HG03342 (cell line): ENCODE results near the gene DNAJA1.

ENCODE experiments used
- ATAC-seq: cut with Tn5 transposase; IDR thresholded peaks from one replicate; pipeline ENCODE4 v1.9.1; 2021; ENCODE audit warnings: mild to moderate bottlenecking, moderate library complexity; ENCODE audit not compliant: unreplicated experiment

DNAJA1 gene

DNA sequence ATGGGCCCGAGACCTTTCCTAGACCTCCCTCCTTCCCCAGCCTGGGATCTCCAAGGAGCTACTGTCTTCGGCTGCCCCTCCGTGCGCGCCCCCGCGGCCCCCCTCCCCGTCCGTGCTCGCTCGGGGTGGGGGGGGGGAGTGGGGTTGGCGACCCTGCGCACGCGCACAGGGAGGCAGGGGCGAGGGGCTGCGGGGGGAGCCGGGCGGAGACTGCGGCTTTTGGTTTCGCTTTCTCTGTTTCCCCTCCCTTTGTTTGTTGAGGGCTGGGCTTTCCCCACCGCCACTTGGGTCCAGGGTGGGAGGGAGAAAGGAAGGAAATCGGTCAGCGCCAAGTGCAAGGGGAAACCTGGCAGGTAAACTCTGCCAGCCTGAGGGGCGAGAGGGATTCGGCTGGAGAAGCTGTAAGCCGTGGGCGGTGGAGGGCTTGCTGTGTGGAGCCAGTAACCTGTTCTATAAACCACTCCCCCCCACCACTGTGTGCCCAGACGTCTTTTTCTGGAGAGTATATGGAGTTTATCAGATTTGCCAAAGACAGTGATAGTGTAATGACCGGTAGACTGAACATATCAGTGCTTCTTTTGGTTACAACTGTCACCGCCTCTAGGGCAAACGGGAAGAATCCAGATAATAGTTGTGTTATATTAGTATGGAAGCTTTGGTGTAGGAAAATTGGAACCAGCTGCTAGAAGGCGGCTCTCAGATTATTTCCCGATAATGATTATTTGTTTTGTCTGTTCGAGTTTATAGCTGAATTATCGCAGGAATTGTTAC is 684 bp downstream of the DNAJA1 start:
- ATAC-seq: peak; percentile 29

DNA sequence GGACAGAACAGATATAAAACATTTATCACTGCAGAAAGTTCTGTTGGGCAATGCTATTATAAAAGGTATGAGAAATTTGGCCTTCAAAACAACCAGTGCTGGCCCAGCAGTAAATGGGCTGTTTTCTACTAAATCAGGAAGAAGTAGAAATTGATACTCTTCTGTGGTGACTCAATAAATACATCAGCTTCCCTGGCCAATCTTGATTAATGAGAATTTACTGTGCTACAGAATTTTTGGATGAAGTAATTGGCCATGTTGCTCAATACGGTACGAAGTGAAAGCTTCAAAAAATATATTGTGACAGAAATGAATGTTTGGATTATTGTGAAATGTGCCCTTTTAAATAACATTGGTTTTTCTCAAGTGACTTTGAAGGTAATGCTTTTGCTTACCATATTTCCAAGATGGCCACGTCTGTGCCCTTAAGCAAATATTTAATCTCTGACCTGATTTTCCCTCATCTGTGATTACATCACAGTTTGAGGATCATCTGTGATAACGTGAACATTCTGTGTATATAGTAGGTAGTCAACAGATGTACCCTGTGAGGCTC is 4.2 kb downstream of the DNAJA1 start:
- ATAC-seq: no peak

DNA sequence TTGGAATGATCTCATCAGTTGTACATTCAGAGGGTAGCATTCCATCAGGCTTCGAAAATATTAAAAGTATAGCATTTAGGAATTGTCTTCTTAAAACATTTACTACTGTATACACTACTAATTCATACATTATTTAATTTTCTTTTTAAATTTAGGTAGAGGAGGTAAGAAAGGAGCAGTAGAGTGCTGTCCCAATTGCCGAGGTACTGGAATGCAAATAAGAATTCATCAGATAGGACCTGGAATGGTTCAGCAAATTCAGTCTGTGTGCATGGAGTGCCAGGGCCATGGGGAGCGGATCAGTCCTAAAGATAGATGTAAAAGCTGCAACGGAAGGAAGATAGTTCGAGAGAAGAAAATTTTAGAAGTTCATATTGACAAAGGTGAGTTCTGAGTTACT is 5.2 kb downstream of the DNAJA1 start:
- ATAC-seq: no peak

DNA sequence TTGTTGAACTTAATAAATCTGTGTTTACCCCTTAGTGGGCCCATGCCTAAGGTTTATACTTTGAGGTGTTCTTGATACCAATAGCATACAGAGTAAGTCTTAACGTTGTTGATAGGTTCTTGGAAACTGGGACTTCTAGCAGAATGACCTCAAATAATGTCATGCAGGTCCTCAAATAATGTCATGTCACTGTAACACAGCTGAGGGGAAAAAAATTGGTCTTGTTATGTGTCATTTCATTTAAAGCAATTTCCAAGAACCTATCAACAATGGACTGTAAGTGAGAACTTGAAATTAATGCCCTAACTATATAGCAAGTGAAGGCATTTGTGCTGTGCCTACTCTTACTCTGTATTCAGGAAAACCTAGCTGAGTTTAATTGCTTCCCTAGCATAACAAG is 7.2 kb downstream of the DNAJA1 start:
- no peak for ATAC-seq

DNA sequence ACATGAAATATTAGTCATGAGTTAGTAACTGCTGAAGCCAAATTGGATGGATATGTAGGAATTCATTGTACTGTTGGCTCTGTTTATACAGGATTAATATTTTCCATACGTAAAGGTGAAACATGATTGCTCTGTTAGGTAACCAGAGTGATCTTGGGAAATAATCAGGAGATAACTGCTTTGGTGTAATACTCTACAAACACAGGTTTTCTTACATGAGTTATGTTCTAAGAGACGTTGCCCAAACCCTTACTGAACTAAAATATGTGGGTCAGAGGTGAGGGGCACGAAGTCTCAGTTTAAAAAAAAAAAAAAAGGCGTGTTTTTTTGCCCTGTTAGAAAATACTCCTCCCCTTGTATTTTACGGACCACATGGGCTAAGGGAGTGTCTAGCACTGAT is 7.8 kb downstream of the DNAJA1 start:
- ATAC-seq: no peak

DNA sequence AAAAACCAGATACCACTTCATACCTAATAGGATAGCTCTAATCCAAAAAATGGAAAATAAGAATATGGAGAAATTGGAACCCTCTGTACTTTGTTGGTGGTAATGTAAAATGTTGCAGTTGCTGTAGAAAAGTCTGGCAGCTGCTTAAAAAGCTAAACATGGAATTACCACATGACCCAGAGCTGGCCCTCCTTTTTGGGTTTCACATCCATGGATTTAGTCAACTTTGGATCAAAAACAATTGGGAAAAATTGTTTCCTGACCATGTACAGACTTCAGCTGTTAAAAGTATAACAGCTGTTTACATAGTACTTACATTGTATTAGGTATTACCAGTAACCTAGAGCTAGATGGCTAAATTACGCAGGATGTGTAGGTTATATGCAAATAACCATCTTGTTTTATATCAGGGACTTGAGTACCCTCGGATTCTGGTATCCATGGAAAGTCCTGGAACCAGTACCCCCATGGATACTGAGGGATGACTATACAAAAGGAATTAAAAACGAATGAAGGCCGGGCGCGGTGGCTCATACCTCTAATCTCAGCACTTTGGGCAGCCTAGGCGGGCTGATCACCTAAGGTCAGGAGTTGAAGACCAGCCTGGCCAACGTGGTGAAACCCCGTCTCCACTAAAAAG is 15.8 kb downstream of the DNAJA1 start:
- no peak for ATAC-seq

DNA sequence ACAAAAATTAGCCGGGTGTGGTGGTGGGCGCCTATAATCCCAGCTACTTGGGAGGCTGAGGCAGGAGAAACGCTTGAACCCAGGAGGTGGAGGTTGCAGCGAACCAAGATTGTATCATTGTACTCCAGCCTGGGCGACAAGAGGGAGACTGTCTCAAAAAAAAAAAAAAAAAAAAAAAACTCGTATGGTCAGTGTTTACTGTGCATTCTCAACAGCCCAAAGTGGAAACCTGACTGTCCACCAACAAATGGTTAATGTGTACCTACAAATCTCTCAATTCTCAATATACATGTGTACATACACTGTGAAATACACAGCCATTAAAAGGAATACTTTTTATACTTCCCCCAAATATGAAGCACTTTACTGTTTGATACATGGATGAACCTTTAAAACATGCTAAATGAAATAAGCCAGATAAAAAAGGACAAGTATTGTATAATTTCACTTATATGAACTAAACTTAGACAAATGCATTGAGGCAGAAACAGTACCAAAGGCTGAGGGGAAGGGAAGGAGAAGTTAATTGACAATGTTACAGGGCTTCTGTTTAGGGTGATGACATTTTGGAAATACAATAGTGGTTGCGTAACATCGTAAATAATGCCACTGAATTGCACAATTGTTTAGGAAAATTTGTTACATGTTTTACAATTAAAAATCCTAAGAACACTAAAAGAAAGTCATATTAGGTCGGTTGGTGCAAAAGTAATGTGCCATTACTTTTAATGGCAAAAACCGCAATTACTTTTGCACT is 16.5 kb downstream of the DNAJA1 start:
- ATAC-seq: no peak

DNA sequence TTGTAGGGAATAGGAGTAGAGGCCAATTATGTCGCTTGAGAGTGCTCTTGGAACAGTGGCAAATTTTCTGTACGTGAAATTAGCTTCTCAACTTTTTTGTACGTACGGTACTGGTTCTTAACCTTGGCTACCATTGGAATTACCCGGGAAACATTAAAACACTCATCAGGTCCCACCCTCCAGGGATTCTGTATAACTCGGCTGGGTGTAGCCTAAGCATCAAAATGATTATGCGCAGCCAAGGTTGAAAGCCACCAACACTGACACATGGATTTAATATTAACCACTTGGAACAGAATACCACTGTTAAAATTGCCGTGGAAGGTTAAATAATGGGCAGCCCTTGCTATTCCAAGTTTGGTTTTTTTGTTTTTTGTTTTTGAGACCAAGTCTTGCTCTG is 17.4 kb downstream of the DNAJA1 start:
- no peak for ATAC-seq

DNA sequence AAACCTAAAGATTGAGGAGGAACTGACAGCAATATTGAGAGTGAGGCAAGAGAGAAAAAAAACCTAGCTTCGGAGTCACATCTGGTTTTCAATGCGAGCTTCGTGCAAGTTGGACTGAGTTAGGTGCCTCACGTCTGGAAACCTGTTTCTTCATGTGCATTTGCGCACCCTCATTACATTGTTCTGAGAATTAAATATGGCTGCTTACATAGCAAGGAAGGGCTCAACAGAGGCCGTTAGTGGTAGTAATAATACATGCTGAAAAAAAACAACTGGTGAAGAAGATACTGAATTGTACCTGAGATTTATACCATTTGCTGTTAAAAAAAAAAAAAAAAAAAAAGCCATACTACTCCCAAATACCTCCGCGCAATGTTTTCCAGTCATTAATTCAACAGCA is 18.6 kb downstream of the DNAJA1 start:
- ATAC-seq: no peak

DNA sequence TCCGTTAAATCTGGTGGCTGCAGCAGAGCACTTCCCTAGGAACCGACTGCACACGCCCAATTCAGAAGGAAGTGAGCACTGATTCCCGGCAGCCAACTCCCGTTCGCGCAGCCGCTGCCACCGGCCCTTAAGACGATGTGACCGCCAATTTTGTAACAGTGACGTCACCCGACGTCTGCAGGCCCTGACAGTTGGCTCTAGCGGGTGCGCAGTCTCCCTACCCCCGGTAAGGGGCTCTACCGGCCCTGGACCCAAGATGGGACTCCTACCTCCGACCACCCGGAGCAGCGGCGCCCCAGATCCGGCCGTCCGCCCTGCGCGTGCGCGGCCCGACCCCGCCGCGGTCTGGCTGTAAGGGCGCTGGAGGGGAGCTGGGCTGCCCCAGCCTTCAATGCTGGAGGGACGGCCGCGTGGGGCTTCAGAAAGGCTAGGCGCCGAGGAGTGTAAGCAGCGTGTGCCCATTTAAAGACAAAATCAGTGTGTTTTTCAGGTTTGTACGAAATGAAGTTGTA is 19.1 kb downstream of the DNAJA1 start:
- ATAC-seq: peak; percentile 84

DNA sequence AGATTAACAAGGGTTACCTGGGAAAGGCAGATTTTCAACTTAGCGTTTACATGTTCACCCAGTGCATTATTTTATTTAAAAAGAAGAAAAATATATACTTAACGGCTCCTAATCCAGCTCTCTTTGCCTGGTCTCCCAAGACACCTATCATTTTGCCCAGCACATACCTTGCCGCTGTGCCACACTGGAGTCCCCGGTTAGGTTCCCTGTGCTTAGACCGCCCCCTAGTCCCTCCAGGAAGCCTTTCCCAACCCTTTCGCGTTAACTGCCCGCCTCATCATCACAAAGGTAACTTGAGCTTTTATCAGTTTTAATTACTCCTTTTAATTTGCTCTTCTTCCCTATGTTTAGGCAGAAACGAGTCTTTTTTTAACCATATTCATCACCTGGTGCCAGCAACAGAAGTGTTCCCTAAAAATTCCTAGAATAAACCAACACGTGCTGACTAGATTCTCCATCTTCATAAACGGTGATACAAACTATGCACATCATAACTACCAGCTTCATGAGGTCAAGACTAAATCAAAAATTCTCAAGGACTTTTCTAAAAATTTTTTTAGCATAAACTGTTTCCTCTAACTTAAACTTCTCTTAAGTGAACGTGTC is 19.7 kb downstream of the DNAJA1 start:
- ATAC-seq: no peak

DNA sequence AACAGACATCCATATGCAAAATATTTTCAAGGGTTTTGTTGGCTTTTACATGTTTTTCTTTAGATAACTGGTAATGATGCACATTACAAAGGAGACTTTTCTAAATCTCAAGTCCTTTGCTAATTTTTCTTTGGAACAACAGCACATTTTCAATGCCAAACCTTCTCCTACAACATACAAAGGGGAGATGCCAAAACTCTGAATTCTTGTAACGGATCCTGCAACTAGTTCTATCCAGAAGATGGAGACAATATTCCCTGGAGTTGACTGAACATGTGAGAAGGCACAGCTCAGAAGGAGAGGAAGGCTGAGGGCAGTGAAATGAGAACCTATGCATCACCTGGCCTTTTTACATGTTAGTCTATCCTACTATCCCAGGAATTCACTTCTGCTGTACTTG is 21.0 kb downstream of the DNAJA1 start:
- ATAC-seq: no peak

DNA sequence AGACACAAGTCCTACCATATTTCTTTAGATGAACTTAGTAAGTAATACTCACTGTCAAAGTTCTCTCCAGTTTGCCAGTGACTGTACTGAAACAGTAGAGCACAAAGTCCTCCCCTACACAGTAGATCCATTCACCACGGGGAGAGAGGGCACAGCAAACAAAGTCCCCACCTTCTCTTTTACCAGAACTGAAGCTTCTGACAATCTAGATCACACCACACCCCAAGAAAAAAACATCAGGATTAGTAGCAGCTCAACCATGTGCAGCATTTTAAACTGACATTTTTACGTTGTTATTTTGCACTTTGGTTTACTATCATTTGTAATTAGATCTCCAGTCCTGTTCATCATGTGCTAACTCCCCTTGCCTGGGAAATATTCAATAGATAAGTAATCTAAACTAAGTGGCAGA is 23.0 kb downstream of the DNAJA1 start:
- ATAC-seq: no peak

DNA sequence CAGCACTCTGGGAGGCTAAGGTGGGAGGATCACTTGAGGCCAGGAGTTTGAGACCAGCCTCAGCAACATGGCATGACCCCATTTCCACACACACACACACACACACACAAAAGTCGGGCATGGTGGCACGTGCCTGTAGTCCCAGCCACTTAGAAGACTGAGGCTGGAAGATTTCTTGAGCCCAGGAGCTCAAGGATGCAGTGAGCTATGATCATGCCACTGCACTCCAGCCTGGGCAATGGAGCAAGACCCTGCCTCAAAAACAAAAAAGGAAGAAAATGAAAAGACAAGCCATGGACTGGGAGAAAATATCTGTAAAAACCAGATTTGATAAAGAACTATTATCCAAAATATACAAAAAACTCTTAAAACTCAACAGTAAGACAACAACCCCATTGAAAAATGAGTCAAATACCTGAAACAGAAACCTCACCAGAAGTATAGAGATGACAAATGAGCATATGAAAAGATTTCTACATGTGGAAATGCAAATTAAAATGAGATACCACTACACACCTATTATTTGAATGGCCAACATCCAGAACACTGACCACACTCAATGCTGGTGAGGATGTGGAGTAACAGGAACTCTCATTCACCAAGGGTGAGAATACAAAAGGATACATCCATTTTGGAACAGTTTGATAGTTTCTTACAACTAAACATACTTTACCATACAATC is 24.7 kb downstream of the DNAJA1 start:
- ATAC-seq: peak; percentile 63

DNA sequence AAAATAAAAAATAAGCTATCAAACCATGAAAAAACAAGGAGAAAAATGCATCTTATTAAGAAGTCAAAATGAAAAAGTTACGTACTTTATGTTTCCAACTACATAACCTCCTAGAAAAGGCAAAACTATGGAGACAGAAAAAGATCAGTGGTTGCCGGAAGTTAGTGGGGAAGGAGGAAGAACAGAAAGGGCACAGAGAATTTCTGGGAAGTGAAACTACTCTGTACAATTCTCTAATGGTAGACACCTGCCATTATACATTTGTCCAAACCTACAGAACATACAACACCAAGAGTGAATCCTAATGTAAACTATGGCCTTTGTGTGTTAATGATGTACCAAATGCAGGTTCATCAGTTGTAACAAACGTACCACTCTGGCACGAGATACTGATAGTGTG is 26.1 kb downstream of the DNAJA1 start:
- no peak for ATAC-seq

DNA sequence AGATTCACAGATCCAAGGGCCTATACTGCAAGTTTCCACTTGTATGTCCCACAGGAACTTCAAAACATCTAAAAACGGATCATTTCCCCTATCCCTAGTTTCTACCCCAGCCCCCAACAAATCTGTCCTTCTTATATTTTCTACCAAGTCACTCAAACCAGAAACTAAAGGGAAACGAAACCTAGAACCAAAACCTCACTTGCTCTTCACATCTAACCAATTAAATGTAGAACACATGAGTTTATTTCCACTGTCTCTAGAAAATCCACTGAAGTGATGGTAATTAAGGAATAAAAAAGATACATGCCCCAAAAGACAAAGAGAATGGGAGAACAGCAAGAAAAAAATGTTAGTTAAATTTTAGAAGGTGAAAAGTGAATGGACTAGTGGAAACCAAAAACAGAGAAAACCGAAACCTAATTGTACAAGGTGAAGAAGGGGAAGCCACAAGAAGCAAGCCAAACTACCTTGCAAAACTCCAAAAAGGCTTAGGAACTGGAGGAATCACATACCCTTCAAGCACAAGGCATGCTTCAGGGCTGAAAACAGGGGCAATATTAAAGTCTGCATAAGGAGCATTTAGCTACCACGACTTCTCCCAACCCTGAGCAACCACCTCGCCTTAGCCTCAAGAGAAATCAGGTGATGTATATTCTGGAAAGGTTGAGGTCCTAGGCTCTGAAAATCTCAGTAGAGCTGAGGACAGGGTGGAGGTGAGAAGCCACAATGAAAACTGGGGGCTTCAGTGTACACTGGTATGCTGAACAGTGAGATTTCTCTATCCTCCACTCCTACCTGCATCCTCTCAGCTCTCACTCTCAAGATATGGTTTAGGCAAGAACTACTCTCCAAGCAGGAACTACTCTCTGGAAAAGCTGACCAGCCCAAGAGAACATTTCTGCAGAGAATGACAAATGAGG is 40.3 kb downstream of the DNAJA1 start:
- peak; percentile 85 for ATAC-seq

DNA sequence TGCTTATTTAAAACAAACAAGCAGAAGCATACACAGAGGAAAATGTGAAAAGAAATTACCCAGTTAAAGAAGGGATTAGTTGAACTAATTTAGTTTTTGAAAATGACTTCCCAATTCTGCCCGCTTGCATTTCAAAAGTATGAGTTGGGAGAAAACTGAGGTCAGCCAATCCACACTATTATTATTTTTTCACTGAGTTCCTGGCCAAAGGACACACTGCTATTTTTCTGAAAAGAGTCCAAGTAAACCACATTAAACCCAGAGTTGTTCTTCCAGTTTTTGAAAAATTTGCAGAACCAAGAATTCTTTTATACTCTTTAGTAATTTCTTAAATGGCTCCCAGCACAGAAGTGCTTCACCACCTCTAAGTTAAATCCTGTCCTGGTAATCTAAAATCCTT is 43.9 kb downstream of the DNAJA1 start:
- no peak for ATAC-seq

DNA sequence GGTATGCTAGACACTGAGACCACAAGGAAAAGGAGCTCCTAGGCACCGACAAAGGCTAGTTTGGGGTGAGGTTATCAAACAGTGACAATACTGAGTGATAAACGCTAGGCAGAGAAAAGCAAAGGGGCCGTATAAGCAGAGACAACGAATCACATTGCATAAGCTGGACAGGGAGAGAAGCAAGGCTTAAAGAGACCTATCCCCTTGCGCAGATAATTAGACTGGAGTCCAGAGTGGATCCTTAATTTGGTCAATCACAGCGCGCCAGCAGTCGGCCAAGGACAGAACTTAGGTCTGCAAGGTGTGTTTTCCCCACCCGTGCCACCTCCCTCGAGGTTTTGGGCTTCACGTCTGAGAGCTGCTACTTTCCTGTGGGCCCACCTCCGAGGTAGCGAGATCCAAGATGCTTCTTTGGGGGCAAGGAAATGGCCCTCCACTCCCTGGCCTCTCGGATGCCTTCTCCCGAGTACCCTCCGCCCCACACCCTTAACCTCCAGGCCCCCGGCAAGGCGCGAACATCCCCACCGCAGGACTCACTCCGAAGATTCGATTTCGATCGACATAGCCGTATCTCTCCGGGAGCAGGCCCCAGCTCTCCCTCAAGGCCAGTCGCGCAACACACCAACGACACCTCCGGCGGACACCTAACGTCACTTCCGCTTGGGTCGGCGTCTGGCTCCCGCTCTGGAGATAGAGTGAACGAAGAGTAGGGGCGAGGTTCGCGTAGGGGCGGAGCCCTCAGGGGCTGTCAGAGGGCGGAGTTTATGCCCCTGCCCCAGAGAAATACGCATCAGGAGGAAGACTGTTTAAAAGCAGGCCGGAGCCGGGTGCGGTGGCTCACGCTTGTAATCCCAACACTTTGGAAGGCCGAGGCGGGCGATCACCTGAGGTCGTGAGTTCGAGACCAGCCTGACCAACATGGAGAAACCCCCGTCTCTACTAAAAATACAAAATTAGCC is 51.3 kb downstream of the DNAJA1 start, which contains the start of gene SMU1:
TSS of gene SMU1 (minus strand) at position 629 of the 959 bp plus-strand sequence. CDS start at position 563, 66 bp downstream.
- ATAC-seq: peak; percentile 99
